GM18508 (cell line): ENCODE results near the gene METTL8.
"Not testable (repeated sequence)": the region's sequence is repeated elsewhere in the genome, so short reads cannot be mapped to it uniquely, and the experiment has no call there.

ENCODE experiments used
- ATAC-seq: cut with Tn5 transposase; IDR thresholded peaks from one replicate; pipeline ENCODE4 v1.9.1; 2021; ENCODE audit warnings: moderate number of reproducible peaks; ENCODE audit not compliant: insufficient read depth, unreplicated experiment

METTL8 gene

DNA sequence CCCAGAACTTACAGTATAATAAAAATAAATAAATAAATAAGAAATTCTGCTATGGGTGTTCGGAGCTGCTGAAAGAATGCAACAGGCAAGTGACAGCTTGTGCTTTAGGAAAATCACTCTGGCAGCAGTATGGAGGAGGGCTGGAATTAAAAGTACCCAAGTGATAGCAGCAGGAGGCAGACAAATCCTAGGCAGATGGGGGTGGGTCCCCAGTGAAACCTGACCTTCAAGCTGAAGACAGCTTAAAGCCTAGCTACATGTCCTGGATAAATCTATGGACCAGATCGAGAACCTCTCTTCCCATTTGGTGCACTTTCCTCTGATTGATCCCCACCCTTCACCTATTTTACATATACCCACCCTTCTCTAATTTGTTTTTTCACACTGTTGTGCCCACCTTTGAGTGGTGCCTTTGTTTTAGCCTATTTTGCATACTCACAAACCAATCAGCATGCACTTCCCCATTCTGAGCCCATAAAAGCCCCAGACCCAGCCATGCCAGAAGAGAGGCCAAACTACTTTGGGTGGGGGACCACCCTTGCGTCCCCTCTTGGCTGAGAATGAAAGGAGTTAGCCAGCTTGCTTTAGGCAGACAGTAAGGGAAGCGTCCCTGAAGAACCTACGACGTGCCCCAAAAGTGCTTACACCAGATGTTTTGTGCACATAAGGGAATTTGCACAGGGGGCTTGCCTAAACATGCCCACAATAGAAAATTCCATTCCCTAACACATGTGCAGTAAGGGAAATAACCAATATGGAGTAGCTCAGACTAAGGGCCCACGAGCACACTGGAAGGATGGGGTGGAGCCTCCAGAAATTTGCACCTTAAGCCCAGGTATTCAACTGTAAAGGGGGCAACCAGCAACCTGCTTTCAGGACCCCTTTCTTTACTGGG lies 3.0 kb downstream of the METTL8 start:
- ATAC-seq, result no peak

- not testable (repeated sequence) for ATAC-seq
Measured at GRCh38 chr2:171422710-171423495, 10.9 kb downstream of the METTL8 start.

DNA sequence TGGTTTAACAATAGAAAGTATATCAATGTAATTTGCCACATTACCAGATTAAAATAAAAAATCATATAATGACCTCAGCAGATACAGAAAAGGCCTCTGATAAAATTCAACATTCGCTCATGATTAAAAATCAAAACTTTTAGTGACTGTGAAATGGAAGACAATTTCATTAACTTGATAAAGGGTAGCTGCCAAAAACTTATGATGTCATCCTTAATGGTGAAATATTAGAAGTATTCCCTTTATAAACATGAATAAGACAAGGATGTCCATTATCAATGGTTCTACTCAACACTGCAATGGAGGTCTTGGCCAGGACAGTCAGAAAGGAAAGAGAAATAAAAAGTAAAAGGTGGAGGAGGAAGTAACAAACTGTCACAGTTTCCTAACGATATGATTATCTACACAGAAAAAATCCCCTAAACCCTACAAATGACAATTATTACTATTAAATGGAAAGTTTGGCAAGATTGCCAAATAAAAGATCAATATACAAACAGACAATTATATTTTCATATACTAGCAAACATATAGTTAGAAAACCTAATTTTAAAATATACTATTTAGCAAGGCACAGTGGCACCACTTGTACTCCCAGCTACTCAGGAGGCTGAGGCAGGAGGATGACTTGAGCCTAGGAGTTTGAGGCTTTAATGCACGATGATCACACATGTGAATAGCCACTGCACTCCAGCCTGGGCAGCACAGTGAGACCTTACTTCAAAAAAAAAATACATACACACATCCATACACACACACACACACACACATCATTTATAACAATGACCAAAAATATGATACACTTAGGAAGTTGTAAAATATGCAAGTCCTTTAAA lies 12.8 kb downstream of the METTL8 start:
- no peak for ATAC-seq

GRCh38 chr2:171419333-171419732 lies 14.5 kb downstream of the METTL8 start:
- ATAC-seq, result no peak

DNA sequence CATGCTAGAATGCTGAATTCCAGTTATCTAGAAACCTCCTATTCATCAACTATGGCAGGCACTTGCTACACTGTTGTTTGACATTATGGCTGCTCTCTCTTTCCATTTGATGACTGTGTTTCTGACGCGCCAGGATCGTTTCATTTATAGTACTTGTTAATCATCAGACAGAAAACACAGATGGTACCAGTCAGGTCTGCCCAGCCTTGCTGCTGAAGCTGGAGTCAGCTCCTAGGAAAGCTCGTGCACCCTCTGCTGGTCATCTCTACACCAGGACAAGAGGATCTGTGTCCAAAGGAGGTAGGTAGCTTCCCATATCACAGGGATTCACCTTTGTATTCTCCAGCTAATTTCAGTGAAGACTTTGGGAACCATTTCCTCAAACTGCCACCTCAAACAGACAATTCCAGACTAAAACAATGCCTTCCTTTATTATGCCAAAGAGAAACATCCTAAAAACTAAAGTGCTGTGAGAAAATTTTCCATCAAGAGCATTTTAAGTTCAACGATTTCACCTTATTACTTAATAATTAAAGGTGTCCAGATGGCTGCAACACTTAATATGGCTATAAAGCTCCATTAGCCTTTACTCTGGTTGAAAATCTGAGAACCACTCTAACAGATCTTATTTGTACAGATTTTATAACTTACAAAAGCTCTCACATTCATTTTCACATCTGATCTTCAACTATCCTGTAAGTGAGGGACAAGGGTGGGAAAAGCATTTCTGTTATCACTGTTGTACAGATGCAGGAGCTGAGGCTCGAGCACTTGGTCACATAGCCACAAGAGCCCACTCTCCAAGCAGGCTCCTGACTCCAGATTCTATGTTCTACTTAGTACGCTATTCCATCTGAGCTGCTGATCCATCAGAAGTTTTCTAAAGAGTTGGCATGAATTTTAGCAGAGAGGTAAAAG lies 17.5 kb downstream of the METTL8 start:
- peak; percentile 84 for ATAC-seq

DNA sequence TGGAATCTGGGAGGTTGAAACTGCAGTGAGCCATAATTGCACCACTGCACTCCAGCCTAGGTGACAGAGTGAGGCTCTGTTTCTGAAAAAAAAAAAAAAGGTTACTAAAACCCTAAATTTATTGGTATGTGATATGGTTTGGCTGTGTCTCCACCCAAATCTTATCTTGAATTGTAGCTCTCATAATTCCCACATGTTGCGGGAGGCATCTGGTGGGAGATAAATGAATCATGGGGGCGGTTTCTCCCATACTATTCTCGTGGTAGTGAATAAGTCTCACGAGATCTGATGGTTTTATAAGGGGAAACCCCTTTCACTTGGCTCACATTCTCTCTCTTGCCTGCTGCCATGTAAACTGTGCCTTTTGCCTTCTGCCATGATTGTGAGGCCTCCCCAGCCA lies 19.1 kb downstream of the METTL8 start:
- ATAC-seq, result not testable (repeated sequence)

DNA sequence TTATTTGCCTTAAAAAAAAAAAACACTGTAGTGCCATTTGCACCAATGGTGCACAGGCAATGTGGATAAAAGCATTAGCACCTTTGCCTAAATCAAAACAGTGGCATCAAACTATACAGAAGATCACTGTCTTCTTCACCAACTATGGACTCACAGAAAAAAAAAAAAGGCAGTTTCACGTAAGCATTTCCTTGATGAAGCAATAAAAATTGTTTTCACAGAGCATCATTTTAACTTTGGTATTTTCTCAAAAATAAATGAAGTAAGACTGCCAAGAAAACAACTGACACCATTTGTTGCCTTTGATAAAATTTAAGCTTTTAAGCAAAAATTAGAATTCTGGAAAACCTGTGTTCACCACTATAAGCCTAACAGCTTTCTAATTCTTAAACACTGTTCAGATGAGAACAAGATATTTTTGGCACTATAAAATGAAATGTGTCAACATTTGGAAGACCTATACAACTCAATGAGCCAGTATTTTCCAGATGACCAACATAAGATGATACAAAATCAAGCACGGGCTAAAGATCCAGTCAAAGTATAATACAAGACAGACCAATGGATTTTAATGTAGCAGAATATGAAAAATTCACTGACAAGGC lies 21.1 kb downstream of the METTL8 start:
- ATAC-seq, result no peak

DNA sequence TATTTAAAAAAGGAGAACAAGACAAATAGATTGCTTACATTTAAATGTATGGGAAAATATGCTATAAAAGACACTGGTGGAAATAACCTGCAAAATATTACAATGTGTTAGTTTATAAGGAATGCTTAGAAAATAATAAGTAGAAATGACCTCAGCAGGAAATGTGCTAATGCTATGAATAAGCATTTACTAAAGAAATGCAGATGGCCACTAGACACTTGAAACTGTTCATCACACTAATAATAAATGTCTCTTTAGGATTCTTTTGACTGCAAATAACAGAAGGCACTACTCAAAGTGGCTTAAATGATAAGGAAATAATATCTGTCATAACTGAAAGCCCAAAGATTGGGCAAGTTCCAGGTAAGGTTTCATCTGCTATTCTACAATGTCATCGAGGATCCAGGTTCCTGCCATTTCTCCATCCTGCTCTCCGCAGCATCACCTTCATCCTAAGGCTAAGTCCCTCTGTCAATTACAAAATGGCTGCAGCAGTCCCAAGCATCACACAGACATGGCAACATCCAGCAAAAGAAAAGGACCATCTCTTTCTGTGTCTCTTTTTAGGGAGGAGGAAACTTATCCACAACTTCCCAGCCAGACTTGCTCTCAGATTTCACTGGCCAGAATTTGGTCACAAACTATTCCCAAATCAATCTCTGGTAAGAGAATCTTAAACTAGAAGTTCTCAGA lies 21.9 kb downstream of the METTL8 start:
- no peak for ATAC-seq

GRCh38 chr2:171411214-171411613 lies 22.6 kb downstream of the METTL8 start:
- no peak for ATAC-seq

- ATAC-seq, result no peak
Measured at GRCh38 chr2:171410624-171411023, 23.2 kb downstream of the METTL8 start.

GRCh38 chr2:171410101-171410500 lies 23.7 kb downstream of the METTL8 start:
- no peak for ATAC-seq

GRCh38 chr2:171409436-171409971 lies 24.3 kb downstream of the METTL8 start:
- ATAC-seq, result peak; percentile 34

GRCh38 chr2:171407676-171408044 lies 26.1 kb downstream of the METTL8 start:
- no peak for ATAC-seq

- ATAC-seq, result peak; percentile 33
Measured at GRCh38 chr2:171407030-171407675, 26.6 kb downstream of the METTL8 start.

DNA sequence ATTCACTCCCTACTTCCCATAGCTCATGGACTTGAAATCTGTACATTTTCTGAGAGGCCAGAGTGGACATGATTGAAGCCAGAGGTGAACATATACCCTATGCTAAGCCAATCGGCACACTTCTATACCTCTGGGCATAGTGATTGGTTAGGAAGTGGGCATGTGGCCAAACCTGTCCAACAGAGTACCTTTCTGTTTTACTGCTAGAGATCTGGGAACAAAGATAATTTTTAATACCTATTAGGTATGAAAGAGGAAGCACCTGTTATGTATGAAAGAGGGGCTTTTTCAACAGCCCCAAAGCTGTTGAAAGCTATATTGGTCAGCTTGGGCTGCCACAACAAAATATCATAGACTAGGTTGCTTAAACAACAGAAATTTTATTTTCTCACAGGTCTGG lies 27.7 kb downstream of the METTL8 start:
- ATAC-seq, result peak; percentile 43

DNA sequence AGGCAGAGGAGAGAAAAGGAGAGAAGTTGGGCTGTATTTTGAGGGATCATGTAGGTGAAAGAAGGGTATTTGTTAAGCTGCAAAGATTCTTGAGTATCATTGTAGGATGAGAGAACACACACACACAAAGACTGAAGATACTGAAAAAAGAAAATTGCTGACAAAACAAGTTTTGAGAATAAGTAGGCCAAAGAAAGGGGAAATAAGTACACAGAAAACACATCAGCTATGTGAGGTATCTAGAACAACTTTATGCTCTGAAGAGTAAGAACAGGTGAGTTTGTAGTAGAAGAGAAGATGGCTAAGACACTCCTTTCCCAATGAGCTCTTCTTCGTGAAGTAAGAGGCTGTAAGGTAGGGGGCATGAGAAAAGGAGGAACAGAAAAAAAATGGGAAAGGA lies 28.2 kb downstream of the METTL8 start:
- ATAC-seq, result no peak

DNA sequence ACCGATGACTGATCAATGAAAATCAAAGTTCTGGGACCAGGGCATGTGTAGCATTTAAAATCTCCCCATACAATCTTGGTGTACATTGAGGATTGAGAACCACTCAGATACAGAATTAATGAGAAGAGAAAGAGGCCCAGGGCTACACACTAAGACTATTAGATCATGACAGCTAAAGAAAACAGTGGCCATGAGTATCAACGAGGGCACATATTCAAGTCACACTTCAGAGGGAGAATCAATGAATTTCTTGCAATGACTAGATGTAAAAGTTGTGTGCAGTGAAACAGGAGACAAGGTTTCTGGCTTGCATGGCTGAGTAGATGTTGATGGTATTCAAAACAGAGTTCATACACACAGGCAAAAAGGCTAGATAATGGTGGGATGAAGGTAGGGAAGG lies 29.1 kb downstream of the METTL8 start:
- ATAC-seq, result no peak

- no peak for ATAC-seq
Measured at GRCh38 chr2:171404261-171404660, 29.5 kb downstream of the METTL8 start.
